Ovary (tissue), 3 donors: Measurements from ENCODE around the gene ENPP4.
A peak's percentile ranks its signal among the peaks of the same experiment; 100 is the strongest.

Source experiments
- EP300 ChIP-seq: sonication (generic); formaldehyde crosslinking; IDR thresholded peaks from one replicate; pipeline ENCODE4 v1.6.1; 2017; ENCODE audit warnings: antibody characterized with exemption
- POLR2A ChIP-seq: fragments of 450-650 bp; IDR thresholded peaks from one replicate; pipeline ENCODE4 v1.6.1; 2017; ENCODE audit warnings: antibody characterized with exemption, mild to moderate bottlenecking, moderate library complexity
- TF ChIP-seq, protein P1 (sequence below), 3 donors: fragments of 450-650 bp in 2 of 3; fragments of 200-600 bp in 1 of 3; IDR thresholded peaks; one replicate each; pipeline versions ENCODE4 v1.5.1 to v1.8.0; 2016 to 2022; ENCODE audit warnings: antibody characterized with exemption in 3 of 3, mild to moderate bottlenecking in 1 of 3
- donor health status: DM: no; HTN: no; CAD: no.

GRCh38 chr6:46129629-46130511 lies at the start of gene ENPP4:
- peak; percentile 42 for TF ChIP-seq POLR2A
- TF ChIP-seq, protein P1, sequence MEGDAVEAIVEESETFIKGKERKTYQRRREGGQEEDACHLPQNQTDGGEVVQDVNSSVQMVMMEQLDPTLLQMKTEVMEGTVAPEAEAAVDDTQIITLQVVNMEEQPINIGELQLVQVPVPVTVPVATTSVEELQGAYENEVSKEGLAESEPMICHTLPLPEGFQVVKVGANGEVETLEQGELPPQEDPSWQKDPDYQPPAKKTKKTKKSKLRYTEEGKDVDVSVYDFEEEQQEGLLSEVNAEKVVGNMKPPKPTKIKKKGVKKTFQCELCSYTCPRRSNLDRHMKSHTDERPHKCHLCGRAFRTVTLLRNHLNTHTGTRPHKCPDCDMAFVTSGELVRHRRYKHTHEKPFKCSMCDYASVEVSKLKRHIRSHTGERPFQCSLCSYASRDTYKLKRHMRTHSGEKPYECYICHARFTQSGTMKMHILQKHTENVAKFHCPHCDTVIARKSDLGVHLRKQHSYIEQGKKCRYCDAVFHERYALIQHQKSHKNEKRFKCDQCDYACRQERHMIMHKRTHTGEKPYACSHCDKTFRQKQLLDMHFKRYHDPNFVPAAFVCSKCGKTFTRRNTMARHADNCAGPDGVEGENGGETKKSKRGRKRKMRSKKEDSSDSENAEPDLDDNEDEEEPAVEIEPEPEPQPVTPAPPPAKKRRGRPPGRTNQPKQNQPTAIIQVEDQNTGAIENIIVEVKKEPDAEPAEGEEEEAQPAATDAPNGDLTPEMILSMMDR (IDR thresholded peaks at IDR 0.05), result no peak
- no peak for TF ChIP-seq EP300
